Measurements from ENCODE around the gene LGALS8.

DNA sequence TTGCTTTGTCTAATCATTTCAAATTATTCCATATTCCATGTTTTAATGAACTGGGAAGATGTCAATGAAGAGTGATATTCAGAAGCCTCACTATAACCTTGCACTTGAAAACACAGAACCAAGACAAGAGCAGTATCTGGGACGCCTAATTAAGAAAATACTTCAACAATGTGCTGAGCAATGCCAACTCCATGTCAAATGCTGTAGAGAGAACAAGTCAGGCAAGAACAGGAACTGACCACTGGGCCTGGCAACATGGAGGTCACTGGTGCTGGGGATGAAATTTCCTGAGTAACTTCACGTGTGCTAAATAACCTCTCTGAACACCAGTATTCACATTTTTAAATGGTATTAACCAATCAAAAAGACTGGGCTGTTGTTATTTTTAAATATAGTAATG is 57.7 kb downstream of the LGALS8 start:
- TF ChIP-seq, protein P1, sequence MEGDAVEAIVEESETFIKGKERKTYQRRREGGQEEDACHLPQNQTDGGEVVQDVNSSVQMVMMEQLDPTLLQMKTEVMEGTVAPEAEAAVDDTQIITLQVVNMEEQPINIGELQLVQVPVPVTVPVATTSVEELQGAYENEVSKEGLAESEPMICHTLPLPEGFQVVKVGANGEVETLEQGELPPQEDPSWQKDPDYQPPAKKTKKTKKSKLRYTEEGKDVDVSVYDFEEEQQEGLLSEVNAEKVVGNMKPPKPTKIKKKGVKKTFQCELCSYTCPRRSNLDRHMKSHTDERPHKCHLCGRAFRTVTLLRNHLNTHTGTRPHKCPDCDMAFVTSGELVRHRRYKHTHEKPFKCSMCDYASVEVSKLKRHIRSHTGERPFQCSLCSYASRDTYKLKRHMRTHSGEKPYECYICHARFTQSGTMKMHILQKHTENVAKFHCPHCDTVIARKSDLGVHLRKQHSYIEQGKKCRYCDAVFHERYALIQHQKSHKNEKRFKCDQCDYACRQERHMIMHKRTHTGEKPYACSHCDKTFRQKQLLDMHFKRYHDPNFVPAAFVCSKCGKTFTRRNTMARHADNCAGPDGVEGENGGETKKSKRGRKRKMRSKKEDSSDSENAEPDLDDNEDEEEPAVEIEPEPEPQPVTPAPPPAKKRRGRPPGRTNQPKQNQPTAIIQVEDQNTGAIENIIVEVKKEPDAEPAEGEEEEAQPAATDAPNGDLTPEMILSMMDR (IDR thresholded peaks at IDR 0.05) = no peak
- TF ChIP-seq POLR2A (IDR thresholded peaks at IDR 0.05) = no peak
